GM12878 (cell line): ENCODE data around the gene RFX3. TPM values are rescaled to one million over a fixed set of nuclear protein-coding genes. Genes with fewer than 3 reads are reported as not detected.

Experiments used
- ATAC-seq: fragments of 200-7000 bp; cut with Tn5 transposase; 3 replicates; pipeline ENCODE4 v1.9.1; 2020; ENCODE audit warnings: mild to moderate bottlenecking, moderate library complexity
- BruUV-seq: library from RNA; stranded (reverse); fragments of 400-500 nt; replicated peaks from 2 replicates; lab custom pipeline; 2021; lab: Mats Ljungman, UMichigan
- CTCF ChIA-PET: fragments of 300-600 bp; sonication (Branson Sonifier 250); formaldehyde crosslinking; extraction: SDS; loops from one replicate; lab custom pipeline; 2021; ENCODE audit warnings: inconsistent platforms; lab: Yijun Ruan, JAX
- POLR2A ChIA-PET: fragments of 350-600 bp; formaldehyde crosslinking; extraction: SDS; loops from one replicate; lab custom pipeline; 2021; ENCODE audit warnings: inconsistent platforms; lab: Charles Lee
- RAD21 ChIA-PET: fragments of 300-600 bp; sonication (Branson Sonifier 250); formaldehyde crosslinking; loops from one replicate; lab custom pipeline; 2023; ENCODE audit warnings: antibody characterized with exemption; ENCODE audit not compliant: unreplicated experiment; lab: Charles Lee
- SMC1A ChIA-PET: fragments of 300-600 bp; sonication (Branson Sonifier 250); formaldehyde crosslinking; loops from one replicate; lab custom pipeline; 2023; ENCODE audit not compliant: unreplicated experiment, uncharacterized antibody; lab: Charles Lee
- DNase-seq: peaks from one replicate; pipeline ENCODE4 v3.0.0-alpha.2; 2011; ENCODE audit warnings: low read depth, low spot score
- FAIRE-seq: peaks from 3 replicates; lab custom pipeline; 2011; peaks lifted over from hg19 to GRCh38; lab: Jason Lieb, UNC
- H2AFZ ChIP-seq: 2 replicates; pipeline ENCODE4 v1.6.0; 2011; ENCODE audit warnings: low read depth, low read length, control low read depth; ENCODE audit not compliant: control insufficient read depth
- H3K27ac ChIP-seq: 2 replicates; pipeline ENCODE4 v1.5.1; 2011; ENCODE audit warnings: control low read depth; ENCODE audit not compliant: control insufficient read depth, insufficient read depth
- H3K27me3 ChIP-seq, 2 experiments: replicated peaks in 1 of 2; 2 replicates each; pipeline versions ENCODE4 v1.6.0 to v1.6.1; 2011; ENCODE audit warnings: low read length in 1 of 2; ENCODE audit not compliant: control insufficient read depth in 2 of 2, insufficient read depth in 2 of 2
- H3K36me3 ChIP-seq, 2 experiments: 2 replicates each; pipeline ENCODE4 v1.5.1; 2011; ENCODE audit warnings: low read length in 1 of 2; ENCODE audit not compliant: control insufficient read depth in 2 of 2, insufficient read depth in 2 of 2
- H3K4me1 ChIP-seq: 2 replicates; pipeline ENCODE4 v1.6.1; 2011; ENCODE audit warnings: mild to moderate bottlenecking, low read length, moderate library complexity, mixed read lengths; ENCODE audit not compliant: control insufficient read depth, insufficient read depth
- H3K4me2 ChIP-seq: 2 replicates; pipeline ENCODE4 v1.6.0; 2011; ENCODE audit warnings: control low read depth; ENCODE audit not compliant: control insufficient read depth, insufficient read depth
- H3K4me3 ChIP-seq: fragments of 200-600 bp; sonication (generic); 2 replicates; pipeline ENCODE4 v1.5.1; 2016
- H3K79me2 ChIP-seq: 2 replicates; pipeline ENCODE4 v1.6.0; 2011; ENCODE audit warnings: low read length; ENCODE audit not compliant: control insufficient read depth, insufficient read depth
- H3K9ac ChIP-seq: 2 replicates; pipeline ENCODE4 v1.8.0; 2011; ENCODE audit warnings: low read length, control low read depth, mixed read lengths; ENCODE audit not compliant: control insufficient read depth, insufficient read depth
- H3K9me3 ChIP-seq: replicated peaks from 3 replicates; pipeline ENCODE4 v1.5.1; 2011; ENCODE audit warnings: mild to moderate bottlenecking, low read length; ENCODE audit not compliant: control insufficient read depth, insufficient read depth
- H4K20me1 ChIP-seq: 2 replicates; pipeline ENCODE4 v1.6.0; 2011; ENCODE audit not compliant: control insufficient read depth, insufficient read depth
- ASH2L ChIP-seq: fragments of 300-600, 200-600 bp; sonication (generic); IDR thresholded peaks from 2 replicates; pipeline ENCODE4 v1.6.1; 2017; ENCODE audit warnings: low read depth, mild to moderate bottlenecking, borderline replicate concordance
- MEF2A ChIP-seq: IDR thresholded peaks from 2 replicates; pipeline ENCODE4 v1.6.1; 2011; ENCODE audit warnings: low read depth, mild to moderate bottlenecking, low read length, moderate library complexity; ENCODE audit not compliant: insufficient read depth
- MEF2B ChIP-seq: fragments of 450-650 bp; IDR thresholded peaks from 2 replicates; pipeline ENCODE4 v1.6.1; 2018; ENCODE audit warnings: mild to moderate bottlenecking, moderate library complexity; ENCODE audit not compliant: partially characterized antibody, poor library complexity, severe bottlenecking
- MTA3 ChIP-seq: IDR thresholded peaks from 2 replicates; pipeline ENCODE4 v1.6.1; 2012; ENCODE audit warnings: low read length, inconsistent platforms, borderline replicate concordance
- NBN ChIP-seq: fragments of 450-650 bp; IDR thresholded peaks from 2 replicates; pipeline ENCODE4 v1.6.1; 2016
- PML ChIP-seq: IDR thresholded peaks from 2 replicates; pipeline ENCODE4 v1.6.1; 2012; ENCODE audit warnings: low read length, inconsistent platforms
- RAD51 ChIP-seq: fragments of 450-650 bp; IDR thresholded peaks from 2 replicates; pipeline ENCODE4 v1.6.1; 2016; ENCODE audit warnings: moderate library complexity, mild to moderate bottlenecking, inconsistent platforms
- SIX5 ChIP-seq: IDR thresholded peaks from 2 replicates; pipeline ENCODE4 v1.6.1; 2011; ENCODE audit warnings: mild to moderate bottlenecking, low read depth, low read length, moderate library complexity; ENCODE audit not compliant: severe bottlenecking
- SUZ12 ChIP-seq: fragments of 200-600 bp; sonication (generic); IDR thresholded peaks from one replicate; pipeline ENCODE4 v1.6.1; 2018; ENCODE audit warnings: antibody characterized with exemption, mild to moderate bottlenecking; ENCODE audit not compliant: unreplicated experiment
- YBX1 ChIP-seq: fragments of 450-650 bp; IDR thresholded peaks from 2 replicates; pipeline ENCODE4 v1.6.1; 2016; ENCODE audit warnings: antibody characterized with exemption
- WGBS: methylation state at CpG from one replicate; pipeline ENCODE4 v1.1.6; 2016; ENCODE audit warnings: low lambda C conversion rate; ENCODE audit not compliant: insufficient replicate concordance, insufficient coverage; ENCODE audit errors: missing lambda C conversion rate; 5-methylcytosine and 5-hydroxymethylcytosine counted together
- in situ Hi-C: fragments of 300-500 bp; cut with MboI; formaldehyde crosslinking; loops from 9 replicates; pipeline ENCODE4 v1.14.3; 2018; ENCODE audit warnings: mixed read lengths
- intact Hi-C: fragments of 100-400 bp; cut with micrococcal nuclease; formaldehyde crosslinking; loops from one replicate; pipeline ENCODE4 v1.14.2; 2022; ENCODE audit not compliant: unreplicated experiment
- polyA plus RNA-seq, 11 experiments: library from polyadenylated mRNA; depleted of rRNA in 4 of 11; unstranded in 6 of 11; stranded (reverse) in 5 of 11; fragments of >200 nt; fragmentation: Nextera tagmentation in 4 of 11; fragmentation: Illumina TruSeq in 1 of 11; extraction: Ambion mirVana in 4 of 11; extraction: Trizol in 1 of 11; gene quantifications; 1 replicate in 1 of 11; 2 replicates in 10 of 11; pipeline versions ENCODE4 v1.2.1 to v1.2.3, GENCODE V29; 2011 to 2016; ENCODE audit warnings: inconsistent platforms in 2 of 11, missing spikeins in 2 of 11, low read depth in 1 of 11
- total RNA-seq, 4 experiments: library from RNA; depleted of rRNA in 3 of 4; stranded (reverse); fragments of >200 nt in 3 of 4; fragmentation: Illumina TruSeq in 1 of 4; extraction: Trizol in 1 of 4; gene quantifications; 2 replicates each; pipeline versions ENCODE4 v1.2.1 to v1.2.3, GENCODE V29; 2013 to 2021
- TF ChIP-seq, protein P1 (sequence below): fragments of 450-650 bp; IDR thresholded peaks from 2 replicates; pipeline ENCODE4 v1.6.1; 2016; ENCODE audit warnings: mild to moderate bottlenecking, moderate library complexity, borderline replicate concordance
- TF ChIP-seq, protein P2 (sequence below): fragments of 450-650 bp; formaldehyde crosslinking; IDR thresholded peaks from 2 replicates; pipeline ENCODE4 v1.4.0; 2022; ENCODE audit warnings: mild to moderate bottlenecking, moderate library complexity
- TF ChIP-seq, protein P3 (sequence below), 3 experiments: IDR thresholded peaks in 2 of 3; conservative IDR thresholded peaks in 1 of 3; 2 replicates each; pipeline ENCODE4 v1.5.1; 2011; ENCODE audit warnings: low read depth in 3 of 3, low read length in 3 of 3, mild to moderate bottlenecking in 3 of 3, control low read depth in 2 of 3, moderate library complexity in 2 of 3, inconsistent platforms in 1 of 3, mixed read lengths in 1 of 3; ENCODE audit not compliant: control insufficient read depth in 2 of 3, insufficient read depth in 1 of 3; ENCODE audit errors: extremely low read depth in 1 of 3
- TF ChIP-seq, protein P4 (sequence below): IDR thresholded peaks from 2 replicates; pipeline ENCODE4 v1.6.1; 2012; ENCODE audit warnings: low read depth, low read length, improper control_type of control experiment

RFX3 gene
- total and polyA plus RNA-seq, 10 of the 15 experiments (the other 5 are each of a cell fraction or from before 2014, with no cell fraction given), result 1.2 to 26.4 (median 6.7) TPM

DNA sequence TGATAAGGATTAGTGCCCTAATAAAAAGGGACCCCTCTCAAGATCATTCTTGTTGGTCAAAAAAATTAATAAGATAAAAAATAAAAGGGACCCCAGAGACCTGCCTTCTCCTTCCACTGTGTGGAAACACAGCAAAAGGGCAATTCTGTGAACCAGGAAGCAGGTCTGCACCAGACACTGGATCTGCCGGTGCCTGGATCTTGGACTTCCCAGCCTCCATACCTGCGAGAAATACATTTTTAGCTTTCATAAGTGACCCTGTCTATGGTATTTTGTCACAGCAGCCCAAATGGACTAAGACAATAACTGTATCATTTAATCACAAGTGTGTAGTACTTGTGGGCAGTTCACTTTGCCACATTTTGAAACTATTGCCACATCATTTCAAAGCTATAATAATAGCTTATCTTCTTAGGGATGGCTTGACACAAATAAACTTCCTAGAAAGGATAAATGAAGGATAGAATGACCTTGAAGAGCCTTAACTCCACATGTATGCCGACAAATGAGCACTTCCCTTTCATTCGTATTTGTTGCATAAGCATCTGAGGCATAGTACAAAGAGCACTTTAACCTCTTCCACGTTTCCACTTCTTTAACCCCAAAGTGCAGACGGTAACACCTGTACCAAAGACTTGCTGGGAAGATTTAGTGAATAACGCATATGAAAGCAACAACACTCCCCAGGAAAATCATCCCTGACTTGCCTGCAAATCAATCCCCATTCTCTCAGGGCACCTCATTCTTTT lies 336.5 kb downstream of the RFX3 start:
- in situ Hi-C loops, result no loop called here
- CTCF ChIA-PET, result no interaction called here
- H3K79me2 ChIP-seq, result no peaks in the 10 kb centered on the region
- TF ChIP-seq, protein P1, sequence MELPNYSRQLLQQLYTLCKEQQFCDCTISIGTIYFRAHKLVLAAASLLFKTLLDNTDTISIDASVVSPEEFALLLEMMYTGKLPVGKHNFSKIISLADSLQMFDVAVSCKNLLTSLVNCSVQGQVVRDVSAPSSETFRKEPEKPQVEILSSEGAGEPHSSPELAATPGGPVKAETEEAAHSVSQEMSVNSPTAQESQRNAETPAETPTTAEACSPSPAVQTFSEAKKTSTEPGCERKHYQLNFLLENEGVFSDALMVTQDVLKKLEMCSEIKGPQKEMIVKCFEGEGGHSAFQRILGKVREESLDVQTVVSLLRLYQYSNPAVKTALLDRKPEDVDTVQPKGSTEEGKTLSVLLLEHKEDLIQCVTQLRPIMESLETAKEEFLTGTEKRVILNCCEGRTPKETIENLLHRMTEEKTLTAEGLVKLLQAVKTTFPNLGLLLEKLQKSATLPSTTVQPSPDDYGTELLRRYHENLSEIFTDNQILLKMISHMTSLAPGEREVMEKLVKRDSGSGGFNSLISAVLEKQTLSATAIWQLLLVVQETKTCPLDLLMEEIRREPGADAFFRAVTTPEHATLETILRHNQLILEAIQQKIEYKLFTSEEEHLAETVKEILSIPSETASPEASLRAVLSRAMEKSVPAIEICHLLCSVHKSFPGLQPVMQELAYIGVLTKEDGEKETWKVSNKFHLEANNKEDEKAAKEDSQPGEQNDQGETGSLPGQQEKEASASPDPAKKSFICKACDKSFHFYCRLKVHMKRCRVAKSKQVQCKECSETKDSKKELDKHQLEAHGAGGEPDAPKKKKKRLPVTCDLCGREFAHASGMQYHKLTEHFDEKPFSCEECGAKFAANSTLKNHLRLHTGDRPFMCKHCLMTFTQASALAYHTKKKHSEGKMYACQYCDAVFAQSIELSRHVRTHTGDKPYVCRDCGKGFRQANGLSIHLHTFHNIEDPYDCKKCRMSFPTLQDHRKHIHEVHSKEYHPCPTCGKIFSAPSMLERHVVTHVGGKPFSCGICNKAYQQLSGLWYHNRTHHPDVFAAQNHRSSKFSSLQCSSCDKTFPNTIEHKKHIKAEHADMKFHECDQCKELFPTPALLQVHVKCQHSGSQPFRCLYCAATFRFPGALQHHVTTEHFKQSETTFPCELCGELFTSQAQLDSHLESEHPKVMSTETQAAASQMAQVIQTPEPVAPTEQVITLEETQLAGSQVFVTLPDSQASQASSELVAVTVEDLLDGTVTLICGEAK, result no peak
- TF ChIP-seq, protein P2, sequence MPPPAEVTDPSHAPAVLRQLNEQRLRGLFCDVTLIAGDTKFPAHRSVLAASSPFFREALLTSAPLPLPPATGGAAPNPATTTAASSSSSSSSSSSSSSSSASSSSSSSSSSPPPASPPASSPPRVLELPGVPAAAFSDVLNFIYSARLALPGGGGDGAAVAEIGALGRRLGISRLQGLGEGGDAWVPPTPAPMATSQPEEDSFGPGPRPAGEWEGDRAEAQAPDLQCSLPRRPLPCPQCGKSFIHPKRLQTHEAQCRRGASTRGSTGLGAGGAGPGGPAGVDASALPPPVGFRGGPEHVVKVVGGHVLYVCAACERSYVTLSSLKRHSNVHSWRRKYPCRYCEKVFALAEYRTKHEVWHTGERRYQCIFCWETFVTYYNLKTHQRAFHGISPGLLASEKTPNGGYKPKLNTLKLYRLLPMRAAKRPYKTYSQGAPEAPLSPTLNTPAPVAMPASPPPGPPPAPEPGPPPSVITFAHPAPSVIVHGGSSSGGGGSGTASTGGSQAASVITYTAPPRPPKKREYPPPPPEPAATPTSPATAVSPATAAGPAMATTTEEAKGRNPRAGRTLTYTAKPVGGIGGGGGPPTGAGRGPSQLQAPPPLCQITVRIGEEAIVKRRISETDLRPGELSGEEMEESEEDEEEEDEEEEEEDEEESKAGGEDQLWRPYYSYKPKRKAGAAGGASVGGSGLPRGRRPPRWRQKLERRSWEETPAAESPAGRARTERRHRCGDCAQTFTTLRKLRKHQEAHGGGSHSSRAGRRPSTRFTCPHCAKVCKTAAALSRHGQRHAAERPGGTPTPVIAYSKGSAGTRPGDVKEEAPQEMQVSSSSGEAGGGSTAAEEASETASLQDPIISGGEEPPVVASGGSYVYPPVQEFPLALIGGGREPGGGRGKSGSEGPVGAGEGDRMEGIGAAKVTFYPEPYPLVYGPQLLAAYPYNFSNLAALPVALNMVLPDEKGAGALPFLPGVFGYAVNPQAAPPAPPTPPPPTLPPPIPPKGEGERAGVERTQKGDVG, result no peak
- TF ChIP-seq MTA3, result no peak
- no peak for TF ChIP-seq SUZ12
- TF ChIP-seq ASH2L, result no peak
- TF ChIP-seq YBX1, result no peak
- TF ChIP-seq NBN, result no peak
- no peak for TF ChIP-seq PML
- TF ChIP-seq, protein P3, sequence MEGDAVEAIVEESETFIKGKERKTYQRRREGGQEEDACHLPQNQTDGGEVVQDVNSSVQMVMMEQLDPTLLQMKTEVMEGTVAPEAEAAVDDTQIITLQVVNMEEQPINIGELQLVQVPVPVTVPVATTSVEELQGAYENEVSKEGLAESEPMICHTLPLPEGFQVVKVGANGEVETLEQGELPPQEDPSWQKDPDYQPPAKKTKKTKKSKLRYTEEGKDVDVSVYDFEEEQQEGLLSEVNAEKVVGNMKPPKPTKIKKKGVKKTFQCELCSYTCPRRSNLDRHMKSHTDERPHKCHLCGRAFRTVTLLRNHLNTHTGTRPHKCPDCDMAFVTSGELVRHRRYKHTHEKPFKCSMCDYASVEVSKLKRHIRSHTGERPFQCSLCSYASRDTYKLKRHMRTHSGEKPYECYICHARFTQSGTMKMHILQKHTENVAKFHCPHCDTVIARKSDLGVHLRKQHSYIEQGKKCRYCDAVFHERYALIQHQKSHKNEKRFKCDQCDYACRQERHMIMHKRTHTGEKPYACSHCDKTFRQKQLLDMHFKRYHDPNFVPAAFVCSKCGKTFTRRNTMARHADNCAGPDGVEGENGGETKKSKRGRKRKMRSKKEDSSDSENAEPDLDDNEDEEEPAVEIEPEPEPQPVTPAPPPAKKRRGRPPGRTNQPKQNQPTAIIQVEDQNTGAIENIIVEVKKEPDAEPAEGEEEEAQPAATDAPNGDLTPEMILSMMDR (IDR thresholded peaks at IDR 0.05 in 2 of 3, conservative IDR thresholded peaks at IDR 0.05 in 1 of 3; ENCODE audit: control insufficient read depth in 2 of 3, extremely low read depth in 1 of 3, insufficient read depth in 1 of 3, low read depth in 3 of 3, low read length in 3 of 3), result no peak
- no peak for TF ChIP-seq SIX5
- no peak for TF ChIP-seq MEF2A
- no peak for TF ChIP-seq RAD51
- TF ChIP-seq MEF2B, result no peak
- TF ChIP-seq, protein P4, sequence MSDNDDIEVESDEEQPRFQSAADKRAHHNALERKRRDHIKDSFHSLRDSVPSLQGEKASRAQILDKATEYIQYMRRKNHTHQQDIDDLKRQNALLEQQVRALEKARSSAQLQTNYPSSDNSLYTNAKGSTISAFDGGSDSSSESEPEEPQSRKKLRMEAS, result no peak

More for the DNA sequence above, 336.5 kb downstream of the RFX3 start:
- POLR2A ChIA-PET, result no interaction called here
- no peak overlapping the region for H2AFZ ChIP-seq
- no peak overlapping the region for H3K9ac ChIP-seq
- no peaks in the 10 kb centered on the region; a peak in 1 of 4 replicates for H3K27me3 ChIP-seq
- H3K27ac ChIP-seq, result no peak overlapping the region
- 39% methylated on average over 7 of the region's 7 CpGs for WGBS
- DNase-seq (no peak), ATAC-seq (no peak), FAIRE-seq (no peak)
- no peaks in the 10 kb centered on the region for H3K36me3 ChIP-seq
- no peaks in the 10 kb centered on the region for H3K4me1 ChIP-seq
- H4K20me1 ChIP-seq, result no peaks in the 10 kb centered on the region
- intact Hi-C loops, result no loop called here
- SMC1A ChIA-PET, result no interaction called here
- H3K9me3 ChIP-seq, result no peaks in the 10 kb centered on the region
- no TSS peak for BruUV-seq
- RAD21 ChIA-PET, result no interaction called here
- no peak overlapping the region for H3K4me3 ChIP-seq
- no peak overlapping the region for H3K4me2 ChIP-seq
